Neutrophil (primary cell): ENCODE results near the gene TNIP1.

Experiments
- H3K27ac ChIP-seq: fragments of 200-600 bp; sonication (generic); 2 replicates; pipeline ENCODE4 v1.5.1; 2016; ENCODE audit warnings: mild to moderate bottlenecking, moderate library complexity
- H3K27me3 ChIP-seq: fragments of 200-600 bp; sonication (generic); 2 replicates; pipeline ENCODE4 v1.6.0; 2016; ENCODE audit warnings: mild to moderate bottlenecking
- H3K36me3 ChIP-seq: fragments of 200-600 bp; sonication (generic); 2 replicates; pipeline ENCODE4 v1.5.1; 2017
- H3K4me1 ChIP-seq, 2 experiments: fragments of 200-600 bp in 1 of 2; sonication (generic) in 1 of 2; 1 replicate in 1 of 2; 2 replicates in 1 of 2; pipeline versions ENCODE4 v1.5.1 to v1.6.1; 2013 to 2016; ENCODE audit warnings: low read depth in 1 of 2, low read length in 1 of 2, mild to moderate bottlenecking in 1 of 2, moderate library complexity in 1 of 2; ENCODE audit not compliant: control insufficient read depth in 1 of 2, insufficient read depth in 1 of 2
- H3K4me3 ChIP-seq, 2 experiments: fragments of 200-600 bp in 1 of 2; sonication (generic) in 1 of 2; 1 replicate in 1 of 2; 2 replicates in 1 of 2; pipeline ENCODE4 v1.5.1; 2013 to 2016; ENCODE audit warnings: low read depth in 1 of 2, low read length in 1 of 2, mild to moderate bottlenecking in 1 of 2, moderate library complexity in 1 of 2
- H3K9me3 ChIP-seq: fragments of 200-600 bp; sonication (generic); 2 replicates; pipeline ENCODE4 v1.5.1; 2016
- TF ChIP-seq, protein P1 (sequence below): fragments of 200-600 bp; sonication (generic); IDR thresholded peaks from 2 replicates; pipeline ENCODE4 v1.5.1; 2016; ENCODE audit warnings: antibody characterized with exemption

The TNIP1 gene

DNA sequence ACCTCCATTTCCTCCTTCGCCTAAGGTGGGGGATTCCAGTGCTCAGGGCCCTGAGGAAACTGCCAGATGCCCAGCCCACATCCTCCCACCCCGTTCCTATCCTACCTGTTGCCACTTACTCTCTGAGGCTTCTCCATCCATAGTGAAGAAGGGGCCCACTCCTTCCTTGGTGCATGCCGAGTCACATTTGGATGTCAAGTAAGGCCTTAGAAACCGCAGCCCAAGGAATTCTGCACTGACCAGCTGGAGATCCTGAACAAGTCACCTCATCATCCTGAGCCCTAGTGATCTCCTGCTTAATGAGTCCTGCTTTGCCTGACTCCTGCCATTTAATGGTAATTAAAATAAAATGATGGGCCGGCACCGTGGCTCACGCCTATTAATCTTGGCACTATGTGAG lies 6.7 kb upstream of the TNIP1 start:
- no peaks in the 10 kb centered on the region for H3K27me3 ChIP-seq
- TF ChIP-seq, protein P1, sequence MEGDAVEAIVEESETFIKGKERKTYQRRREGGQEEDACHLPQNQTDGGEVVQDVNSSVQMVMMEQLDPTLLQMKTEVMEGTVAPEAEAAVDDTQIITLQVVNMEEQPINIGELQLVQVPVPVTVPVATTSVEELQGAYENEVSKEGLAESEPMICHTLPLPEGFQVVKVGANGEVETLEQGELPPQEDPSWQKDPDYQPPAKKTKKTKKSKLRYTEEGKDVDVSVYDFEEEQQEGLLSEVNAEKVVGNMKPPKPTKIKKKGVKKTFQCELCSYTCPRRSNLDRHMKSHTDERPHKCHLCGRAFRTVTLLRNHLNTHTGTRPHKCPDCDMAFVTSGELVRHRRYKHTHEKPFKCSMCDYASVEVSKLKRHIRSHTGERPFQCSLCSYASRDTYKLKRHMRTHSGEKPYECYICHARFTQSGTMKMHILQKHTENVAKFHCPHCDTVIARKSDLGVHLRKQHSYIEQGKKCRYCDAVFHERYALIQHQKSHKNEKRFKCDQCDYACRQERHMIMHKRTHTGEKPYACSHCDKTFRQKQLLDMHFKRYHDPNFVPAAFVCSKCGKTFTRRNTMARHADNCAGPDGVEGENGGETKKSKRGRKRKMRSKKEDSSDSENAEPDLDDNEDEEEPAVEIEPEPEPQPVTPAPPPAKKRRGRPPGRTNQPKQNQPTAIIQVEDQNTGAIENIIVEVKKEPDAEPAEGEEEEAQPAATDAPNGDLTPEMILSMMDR: no peak
- no peak overlapping the region for H3K4me3 ChIP-seq
- H3K27ac ChIP-seq: peak overlapping the region; percentile 69
- H3K4me1 ChIP-seq: peaks cover 45 to 61% of the 10 kb centered on the region in 2 experiments
- no peaks in the 10 kb centered on the region for H3K9me3 ChIP-seq
- no peaks in the 10 kb centered on the region for H3K36me3 ChIP-seq

DNA sequence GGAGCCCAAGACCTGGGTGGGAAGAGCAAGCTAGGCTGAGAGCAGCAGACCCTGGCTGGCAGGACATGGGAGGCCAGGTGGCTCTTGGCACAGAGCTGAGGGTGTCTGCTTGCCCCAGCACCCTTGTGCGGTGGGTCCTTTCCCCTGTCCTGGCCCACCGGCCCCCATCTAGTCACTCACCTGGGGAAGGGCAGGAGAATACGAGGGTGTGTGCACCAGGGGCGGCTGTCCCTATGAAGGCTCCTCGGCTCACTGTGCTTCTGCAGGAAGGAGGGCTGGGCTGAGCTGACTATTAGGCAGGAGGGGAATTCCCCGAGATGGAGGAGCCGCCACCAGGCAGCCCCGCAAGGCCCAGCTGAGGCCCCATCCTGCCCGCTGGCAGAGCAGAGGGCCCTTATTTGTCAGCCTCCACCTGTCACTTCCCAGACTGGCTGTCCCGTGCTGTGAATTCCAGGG lies 6.1 kb upstream of the TNIP1 start:
- Histone ChIP-seq H3K9me3 (no peaks in the 10 kb centered on the region), H3K36me3 (no peaks in the 10 kb centered on the region), H3K4me3 (no peak overlapping the region), H3K27me3 (no peaks in the 10 kb centered on the region), H3K27ac (peak overlapping the region; percentile 69), H3K4me1 (peaks cover 46 to 61% of the 10 kb centered on the region in 2 experiments)
- TF ChIP-seq, protein P1: no peak

DNA sequence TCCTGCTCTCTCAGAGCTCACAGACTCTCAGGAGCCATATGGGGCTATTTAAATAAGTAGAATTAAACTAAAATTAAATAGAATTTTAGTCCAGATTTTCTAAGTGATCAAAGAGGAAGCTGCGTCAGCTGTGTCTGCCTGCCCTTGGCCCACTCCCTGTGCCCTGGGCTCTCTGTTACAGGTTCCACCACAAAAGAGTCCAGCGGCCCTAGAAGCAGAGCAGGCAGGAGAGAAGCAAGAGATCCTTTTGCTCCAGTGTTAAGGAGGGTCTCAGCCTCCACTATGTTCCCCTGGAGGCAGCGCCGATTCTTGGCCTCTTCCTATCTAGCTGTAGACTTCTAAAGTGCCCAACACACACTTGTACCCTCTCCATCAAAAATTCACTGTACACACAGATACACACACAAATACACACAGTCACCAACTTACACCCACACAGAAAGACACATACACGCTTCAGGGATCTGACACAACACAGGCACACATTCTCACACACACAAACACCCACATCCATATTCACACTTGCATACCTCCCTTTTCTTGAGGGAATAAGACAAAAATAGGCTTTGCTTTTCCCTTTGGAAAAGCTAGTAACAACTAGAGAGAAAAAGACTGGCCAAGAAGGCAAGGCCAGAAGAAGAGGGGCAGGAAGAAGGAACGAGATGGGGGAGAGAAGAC lies 5.5 kb upstream of the TNIP1 start:
- Histone ChIP-seq H3K4me3 (peak overlapping the region in 1 of 2 experiments; percentile 15), H3K9me3 (no peaks in the 10 kb centered on the region), H3K36me3 (no peaks in the 10 kb centered on the region), H3K27ac (peak overlapping the region; percentile 69), H3K27me3 (no peaks in the 10 kb centered on the region), H3K4me1 (peaks cover 46 to 61% of the 10 kb centered on the region in 2 experiments)
- TF ChIP-seq, protein P1: no peak

- Histone ChIP-seq H3K27ac (peak overlapping the region; percentile 69), H3K4me1 (peaks cover 52 to 57% of the 10 kb centered on the region in 2 experiments), H3K9me3 (no peaks in the 10 kb centered on the region), H3K36me3 (no peaks in the 10 kb centered on the region), H3K4me3 (peak overlapping the region in 1 of 2 experiments; percentile 15), H3K27me3 (no peaks in the 10 kb centered on the region)
- TF ChIP-seq, protein P1: no peak
These were observed 4.7 kb upstream of the TNIP1 start for GRCh38 chr5:151085517-151086041.

- TF ChIP-seq, protein P1: no peak
- Histone ChIP-seq H3K4me3 (no peak overlapping the region), H3K9me3 (no peaks in the 10 kb centered on the region), H3K27ac (no peak overlapping the region), H3K4me1 (peaks cover 65 to 66% of the 10 kb centered on the region in 2 experiments), H3K36me3 (no peaks in the 10 kb centered on the region), H3K27me3 (no peaks in the 10 kb centered on the region)
These were observed 3.5 kb upstream of the TNIP1 start for GRCh38 chr5:151084363-151084762.
